DMS 273 treated with DMSO at 0.1 percent for 48 hours (cell line): ENCODE data around the gene GRK4.
"Not testable (repeated sequence)": the region's sequence is repeated elsewhere in the genome, so short reads cannot be mapped to it uniquely, and the experiment has no call there.

Source experiments
- DNase-seq: peaks from one replicate; lab custom pipeline; 2025; lab: John Stamatoyannopoulos, UW

Gene GRK4

DNA sequence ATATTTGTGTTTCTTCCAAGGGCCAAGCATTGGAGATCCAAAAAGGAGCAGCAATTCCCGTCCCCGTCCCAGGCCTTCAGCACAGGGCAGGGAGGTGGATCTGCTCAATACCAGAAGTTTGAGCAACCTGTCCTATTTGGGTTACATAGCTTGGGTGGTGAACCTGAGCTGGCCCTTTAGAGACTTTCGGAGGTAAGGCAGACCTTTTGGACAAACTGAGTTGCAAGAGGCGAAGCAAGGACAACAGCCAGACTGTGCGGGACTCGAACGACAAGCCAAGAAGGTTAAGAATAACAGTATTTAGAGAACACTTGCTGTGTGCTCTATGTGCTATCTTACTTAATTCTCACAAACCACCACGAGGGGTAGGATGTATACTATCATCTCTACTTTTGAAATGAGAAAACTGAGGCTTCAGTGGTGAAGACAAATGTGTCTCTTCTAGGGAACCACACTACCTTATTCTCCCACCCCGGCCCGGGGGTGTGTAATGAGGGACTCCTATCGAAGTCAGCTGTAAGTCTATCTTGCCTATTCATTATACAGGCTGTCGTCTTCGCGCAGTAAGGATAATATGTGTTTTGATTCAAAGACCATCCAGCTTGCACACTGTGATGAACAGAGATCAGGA lies 1.4 kb upstream of the GRK4 start:
- DNase-seq, result no peak

DNA sequence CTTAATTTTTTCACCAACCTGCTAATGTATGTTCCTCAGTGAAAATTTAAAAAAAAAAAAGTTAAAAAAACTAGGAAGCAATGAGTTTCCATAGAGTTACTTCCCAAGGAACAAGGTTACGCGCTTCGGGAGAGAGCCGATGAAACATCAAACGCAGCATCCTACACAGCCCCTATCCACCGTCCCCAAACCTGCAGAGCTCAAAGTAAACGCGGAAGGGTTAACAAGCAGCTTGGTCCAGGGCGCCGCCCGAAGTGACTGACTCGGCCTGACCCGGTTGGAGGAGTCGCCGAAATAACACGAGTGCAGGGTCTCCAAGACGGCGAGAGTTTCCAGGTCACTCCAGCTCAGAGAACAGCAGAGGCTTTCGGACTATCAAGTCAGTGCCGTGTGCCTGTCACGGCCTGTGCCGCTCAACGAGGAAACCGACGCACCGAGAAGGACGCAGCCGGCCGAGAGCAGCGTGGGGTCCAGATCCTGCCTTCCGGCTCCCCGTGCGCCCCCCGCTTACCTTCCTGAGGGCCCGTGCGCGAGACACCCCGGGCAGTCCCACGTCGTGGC lies 677 bp upstream of the GRK4 start:
- no peak for DNase-seq

GRCh38 chr4:2963966-2964471 lies 648 bp downstream of the GRK4 start:
- no peak for DNase-seq

- no peak for DNase-seq
These were observed 1.4 kb downstream of the GRK4 start for GRCh38 chr4:2964706-2965258.

DNA sequence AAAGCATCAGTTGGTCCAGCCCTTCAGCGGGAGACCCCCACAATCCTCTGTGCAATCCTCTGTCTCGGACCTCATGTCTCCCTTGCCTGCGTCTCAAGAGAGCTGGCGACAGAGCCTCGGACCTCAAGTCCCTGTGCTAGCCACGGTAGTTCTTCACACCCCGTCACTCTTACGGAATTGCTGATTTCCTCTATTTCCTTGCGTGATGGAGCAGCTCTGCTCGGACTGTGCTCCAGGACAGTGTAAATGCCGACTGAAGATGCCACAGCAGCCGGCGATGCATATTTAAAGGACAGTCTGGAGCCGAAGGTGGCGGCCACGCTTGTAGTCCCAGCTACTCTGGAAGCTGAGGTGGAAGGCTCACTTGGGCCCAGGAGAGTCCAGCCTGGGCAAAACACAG lies 1.9 kb downstream of the GRK4 start:
- no peak for DNase-seq

- DNase-seq, result no peak
These were observed 5.0 kb downstream of the GRK4 start for GRCh38 chr4:2968381-2968780.

DNA sequence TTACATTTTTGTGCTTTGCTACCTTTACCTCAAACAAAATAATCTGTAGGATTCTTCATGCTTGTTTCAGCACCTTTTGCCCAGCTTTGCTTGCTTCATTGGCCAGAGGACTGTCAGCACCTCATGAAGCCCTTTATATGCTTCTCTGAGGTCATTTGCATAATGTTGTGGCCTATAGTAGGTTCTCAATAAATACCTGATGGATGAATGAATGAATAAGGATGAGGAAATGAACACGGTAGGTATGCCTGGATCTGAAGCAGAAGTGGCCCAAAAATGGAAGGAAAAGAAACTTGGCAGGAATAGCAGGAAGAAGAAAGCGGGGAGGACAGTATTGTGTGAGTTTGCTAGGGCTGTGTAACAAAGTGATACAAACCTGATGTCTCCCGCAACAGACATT lies 7.9 kb downstream of the GRK4 start:
- no peak for DNase-seq

DNA sequence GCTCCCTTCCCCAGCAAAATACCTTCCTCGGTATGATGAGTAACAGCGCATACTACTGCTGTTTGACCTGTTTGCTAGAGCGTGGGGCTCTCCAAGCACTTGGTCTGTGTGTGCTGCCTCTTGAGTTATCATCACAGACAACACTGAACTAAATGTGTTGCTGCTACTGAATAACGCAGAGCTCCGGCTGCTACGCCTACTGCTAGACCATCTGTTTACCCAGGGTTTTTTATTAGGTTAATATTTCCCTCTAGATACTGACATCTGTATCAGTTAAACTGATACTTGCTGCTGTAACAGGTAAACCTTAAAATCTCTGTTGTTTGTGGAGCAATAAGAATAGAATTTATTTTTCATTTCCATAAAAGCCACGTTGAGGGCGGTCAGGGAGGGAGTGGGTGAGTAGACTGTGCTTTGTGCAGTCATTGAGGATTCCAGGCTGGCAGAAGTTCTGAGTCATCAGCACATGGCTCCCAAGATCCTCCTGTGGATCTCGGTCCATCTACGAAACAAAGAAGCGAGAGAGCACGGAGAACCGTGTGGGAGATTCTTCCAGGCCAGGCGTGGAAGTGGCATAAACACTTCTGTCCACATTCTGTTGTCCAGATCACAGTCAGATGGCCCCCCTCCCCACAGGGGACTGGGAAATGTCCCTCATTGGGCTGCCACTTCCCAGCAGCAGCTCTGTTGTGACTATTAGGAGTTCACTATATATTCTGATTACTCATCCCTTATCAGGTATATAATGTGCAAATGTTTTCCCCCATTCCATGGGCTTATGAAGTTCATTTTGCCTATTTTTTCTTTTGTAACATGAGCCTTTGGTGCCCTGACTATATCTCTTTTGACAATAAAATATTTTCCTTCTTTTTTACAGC lies 14.1 kb downstream of the GRK4 start:
- DNase-seq, result peak; percentile 28

- DNase-seq, result no peak
These were observed 18.0 kb downstream of the GRK4 start for GRCh38 chr4:2981256-2981819.

- DNase-seq, result no peak
These were observed 18.6 kb downstream of the GRK4 start for GRCh38 chr4:2982012-2982411.

DNA sequence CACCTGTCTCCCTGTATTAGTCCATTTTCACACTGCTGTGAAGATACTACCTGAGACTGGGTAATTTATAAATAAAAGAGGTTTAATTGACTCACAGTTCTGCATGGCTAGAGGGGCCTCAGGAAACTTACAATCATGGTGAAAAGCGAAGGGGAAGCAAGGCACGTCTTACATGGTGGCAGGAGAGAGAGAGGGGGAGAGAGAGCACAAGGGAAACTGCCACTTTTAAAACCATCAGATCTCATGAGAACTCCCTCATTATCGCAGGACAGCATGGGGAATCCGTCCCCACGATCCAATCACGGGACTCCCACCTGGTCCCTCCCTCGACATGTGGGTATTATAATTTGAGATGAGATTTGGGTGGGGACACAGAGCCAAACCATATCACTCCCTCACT lies 20.3 kb downstream of the GRK4 start:
- DNase-seq, result not testable (repeated sequence)

- DNase-seq, result no peak
These were observed 27.9 kb downstream of the GRK4 start for GRCh38 chr4:2991243-2991642.

GRCh38 chr4:2994917-2995316 lies 31.5 kb downstream of the GRK4 start:
- no peak for DNase-seq

DNA sequence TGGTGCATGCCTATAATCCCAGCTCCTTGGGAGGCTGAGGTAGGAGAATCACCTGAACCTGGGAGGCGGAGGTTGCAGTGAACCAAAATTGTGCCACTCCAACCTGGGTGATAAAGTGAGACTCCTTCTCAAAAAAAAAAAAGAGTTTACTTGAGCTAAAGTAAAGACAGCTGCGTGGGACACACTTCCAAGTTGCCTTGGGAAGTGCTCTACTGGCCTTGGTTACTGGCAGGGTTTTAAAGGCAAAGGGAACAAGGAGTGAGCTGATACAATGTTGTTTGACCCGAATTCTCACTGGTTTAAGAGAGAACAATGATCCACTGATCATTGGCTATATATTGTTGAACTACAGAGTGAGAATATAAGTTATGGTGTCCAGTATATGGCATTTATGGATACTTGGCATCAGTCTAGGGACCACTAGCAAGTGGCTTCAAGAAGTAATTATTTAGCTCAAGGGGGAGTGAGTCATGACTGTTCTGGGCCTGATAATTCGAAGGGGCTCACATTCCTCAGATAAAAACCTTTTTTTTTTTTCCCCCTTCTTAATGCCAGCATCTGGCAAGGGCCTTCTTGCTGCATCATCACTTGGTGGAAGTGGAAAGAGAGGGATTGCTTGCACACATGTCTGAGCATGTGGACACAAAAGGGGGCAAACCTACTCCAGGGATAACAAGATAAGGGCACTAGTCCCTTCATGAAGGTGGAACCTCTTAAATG lies 32.3 kb downstream of the GRK4 start:
- DNase-seq, result no peak

DNA sequence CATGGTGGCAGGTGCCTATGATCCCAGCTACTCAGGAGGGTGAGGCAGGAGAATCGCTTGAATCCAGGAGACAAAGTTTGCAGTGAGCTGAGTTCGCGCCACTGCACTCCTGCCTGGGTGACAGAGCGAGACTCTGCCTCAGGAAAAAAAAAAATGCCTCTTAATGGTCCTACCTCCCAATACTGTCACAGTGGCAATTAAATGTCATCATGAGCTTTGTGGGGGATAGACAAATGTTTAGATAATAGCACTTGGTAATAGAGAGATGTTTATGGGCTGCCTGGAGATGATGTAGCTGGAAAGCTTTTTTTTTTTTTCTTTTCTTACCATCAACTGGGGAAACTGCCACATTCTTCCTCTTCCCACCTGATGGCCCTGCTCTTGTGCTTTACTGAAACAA lies 33.0 kb downstream of the GRK4 start:
- DNase-seq, result no peak

DNA sequence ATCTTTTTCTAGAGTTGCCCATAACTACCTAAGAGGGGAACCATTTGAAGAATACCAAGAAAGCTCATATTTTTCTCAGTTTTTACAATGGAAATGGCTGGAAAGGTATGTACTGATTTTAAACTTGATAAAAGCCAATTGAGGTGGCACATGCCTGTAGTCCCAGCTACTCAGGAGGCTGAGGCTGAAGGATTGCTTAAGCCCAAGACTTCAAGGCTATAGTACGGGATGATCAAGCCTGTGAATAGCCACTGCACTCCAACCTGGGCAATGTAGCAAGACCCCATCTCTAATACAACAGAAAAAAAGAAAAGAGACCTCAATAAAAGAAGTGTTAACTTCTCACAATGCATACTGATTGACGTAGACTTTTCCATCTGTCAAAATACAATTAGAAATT lies 44.4 kb downstream of the GRK4 start:
- no peak for DNase-seq

GRCh38 chr4:3009422-3009821 lies 46.1 kb downstream of the GRK4 start:
- DNase-seq, result no peak

DNA sequence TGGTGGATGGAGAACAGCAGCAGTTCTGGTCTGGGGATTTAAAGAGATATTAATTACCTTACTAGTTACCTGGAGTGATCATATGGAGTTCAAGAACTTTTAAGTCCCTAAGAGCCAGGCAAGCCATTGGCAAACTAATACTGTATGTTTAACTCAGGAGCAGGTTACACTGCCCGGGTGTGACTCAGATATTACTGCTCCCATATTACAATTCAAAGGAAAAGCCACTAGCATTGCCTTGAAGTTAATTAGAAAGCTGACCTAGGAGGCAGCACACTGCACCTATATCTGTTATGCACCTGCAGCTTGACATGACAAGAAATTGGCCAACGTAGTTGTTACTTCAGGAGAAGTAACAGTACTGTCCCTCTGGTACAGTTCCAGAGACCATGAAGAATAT lies 47.2 kb downstream of the GRK4 start:
- DNase-seq, result no peak

DNA sequence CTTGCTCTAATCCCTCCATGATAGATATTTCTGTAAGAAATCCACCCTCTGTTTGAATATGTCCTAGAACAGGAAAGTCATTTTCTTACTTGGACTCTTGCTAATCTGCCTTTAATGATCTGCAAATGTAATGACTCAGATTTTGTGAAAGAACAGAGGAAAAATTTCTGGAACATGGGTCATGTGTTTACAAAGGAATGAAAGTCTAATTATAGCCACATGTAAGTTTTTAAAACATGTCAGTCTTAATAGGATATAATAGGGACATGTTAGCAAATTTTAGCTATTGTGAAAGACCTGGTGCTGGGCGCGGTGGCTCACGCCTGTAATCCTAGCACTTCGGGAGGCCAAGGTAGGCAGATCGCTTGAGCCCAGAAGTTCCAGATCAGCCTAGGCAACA lies 47.6 kb downstream of the GRK4 start:
- DNase-seq, result no peak

GRCh38 chr4:3011456-3012220 lies 48.3 kb downstream of the GRK4 start:
- DNase-seq, result no peak

DNA sequence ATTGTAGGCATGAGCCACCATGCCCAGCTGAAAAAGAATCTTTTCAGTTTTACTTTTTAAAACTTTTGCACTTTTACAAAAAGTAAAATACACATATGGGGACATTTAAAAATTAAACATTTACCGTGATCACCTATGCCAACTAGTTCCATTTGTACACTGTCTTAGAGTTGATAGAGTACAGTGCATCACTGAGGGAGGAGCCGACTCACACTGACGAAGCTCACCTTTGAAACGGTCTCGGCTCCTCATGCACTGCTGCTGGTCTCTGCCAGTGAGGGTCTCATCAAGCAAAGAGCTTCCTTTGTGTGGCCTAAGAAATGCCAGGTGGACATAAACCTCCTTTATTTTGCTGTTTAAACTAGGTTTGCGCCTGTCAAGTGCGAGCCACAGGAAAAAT lies 50.0 kb downstream of the GRK4 start:
- no peak for DNase-seq
